ENCODE results near the gene CELF2. TPM values are rescaled to one million over a fixed set of nuclear protein-coding genes. Genes with fewer than 3 reads are reported as not detected.

CELF2 gene
- total RNA-seq, 1 experiment from 2014 or later = 28.7 TPM

GRCh38 chr10:11156480-11156879, 138.8 kb downstream of the CELF2 start:
- Histone ChIP-seq H4K20me1 (ENCODE audit: control insufficient read depth, insufficient read depth, insufficient read length) (no peaks in the 10 kb centered on the region), H3K79me2 (ENCODE audit: insufficient read depth, low read length) (peaks cover 1% of the 10 kb centered on the region; the same call in 1 of the 2 replicates), H3T11ph (ENCODE audit: low read length) (no peak overlapping the region), H3K14ac (ENCODE audit: insufficient read depth, low read length) (no peak overlapping the region), H3K79me1 (ENCODE audit: insufficient read depth, low read depth, low read length, poor library complexity, severe bottlenecking) (no peaks in the 10 kb centered on the region), H3K23ac (ENCODE audit: insufficient read length, low read depth, low read length) (no peak overlapping the region), H3K56ac (ENCODE audit: insufficient read length, low read depth, low read length) (no peak overlapping the region), H2BK15ac (ENCODE audit: low read depth, low read length) (no peak overlapping the region), H3K18ac (ENCODE audit: insufficient read length, low read depth, low read length) (no peak overlapping the region), H3K4me2 (ENCODE audit: insufficient read depth, insufficient read length, low read length) (no peak overlapping the region), H3K4ac (ENCODE audit: low read depth, low read length) (no peak overlapping the region), H3K27me3 (ENCODE audit: insufficient read depth, low read length) (no peaks in the 10 kb centered on the region), H3K9me3 (ENCODE audit: control insufficient read depth, low read depth, low read length) (peaks cover 5% of the 10 kb centered on the region), H3K4me1 (ENCODE audit: insufficient read depth, low read length) (peaks cover 8% of the 10 kb centered on the region; the same call in 1 of the 2 replicates), H3K27ac (ENCODE audit: insufficient read length, low read depth, low read length) (no peak overlapping the region), H3K9ac (ENCODE audit: extremely low read depth, insufficient read length, low read length) (no peak overlapping the region), H2BK20ac (ENCODE audit: low read depth, low read length, poor library complexity, severe bottlenecking) (no peak overlapping the region), H3K23me2 (ENCODE audit: insufficient read length, low read depth, low read length, poor library complexity, severe bottlenecking) (no peaks in the 10 kb centered on the region), H2BK5ac (ENCODE audit: insufficient read length, low read length) (no peak overlapping the region), H2BK120ac (ENCODE audit: low read depth, low read length, poor library complexity, severe bottlenecking) (no peak overlapping the region), H2BK12ac (ENCODE audit: insufficient read length, low read depth, low read length) (no peak overlapping the region), H4K8ac (replicated peaks; ENCODE audit: insufficient read length, low read depth, low read length) (no peak overlapping the region), H2AK5ac (ENCODE audit: insufficient read length, low read length) (no peak overlapping the region), H2AFZ (ENCODE audit: low read length) (no peak overlapping the region), H4K91ac (ENCODE audit: insufficient read length, low read depth, low read length) (no peak overlapping the region), H4K5ac (ENCODE audit: insufficient read length, low read depth, low read length) (no peak overlapping the region)
- TF ChIP-seq CTCF (conservative IDR thresholded peaks at IDR 0.05) = no peak
- Mint-ChIP-seq H3K4me3 (no peak overlapping the region), H3K27ac (no peak overlapping the region; a peak in 1 of 7 replicates), H3K36me3 (ENCODE audit: insufficient read depth in 1 of 3, low read depth in 3 of 3) (peaks cover 0 to 6% (median 3%) of the 10 kb centered on the region in 3 experiments; a peak in 4 of 7 replicates), H3K9me3 (peaks cover 3 to 4% of the 10 kb centered on the region in 2 experiments), H3K27me3 (ENCODE audit: low read depth) (no peaks in the 10 kb centered on the region), H3K4me1 (peaks cover 47 to 51% of the 10 kb centered on the region in 2 experiments)
- WGBS (ENCODE audit: extremely low coverage, insufficient read length, low lambda C conversion rate) = no CpG with 5 or more reads among the region's 12 CpGs
- DNase-seq = no peak
